NCI-H1694 (cell line): ENCODE measurements around the gene ISL2.
"Not testable (repeated sequence)": the region's sequence is repeated elsewhere in the genome, so short reads cannot be mapped to it uniquely, and the experiment has no call there.

ENCODE experiments used
- DNase-seq: peaks from one replicate; lab custom pipeline; 2025; lab: John Stamatoyannopoulos, UW

ISL2 gene

DNA sequence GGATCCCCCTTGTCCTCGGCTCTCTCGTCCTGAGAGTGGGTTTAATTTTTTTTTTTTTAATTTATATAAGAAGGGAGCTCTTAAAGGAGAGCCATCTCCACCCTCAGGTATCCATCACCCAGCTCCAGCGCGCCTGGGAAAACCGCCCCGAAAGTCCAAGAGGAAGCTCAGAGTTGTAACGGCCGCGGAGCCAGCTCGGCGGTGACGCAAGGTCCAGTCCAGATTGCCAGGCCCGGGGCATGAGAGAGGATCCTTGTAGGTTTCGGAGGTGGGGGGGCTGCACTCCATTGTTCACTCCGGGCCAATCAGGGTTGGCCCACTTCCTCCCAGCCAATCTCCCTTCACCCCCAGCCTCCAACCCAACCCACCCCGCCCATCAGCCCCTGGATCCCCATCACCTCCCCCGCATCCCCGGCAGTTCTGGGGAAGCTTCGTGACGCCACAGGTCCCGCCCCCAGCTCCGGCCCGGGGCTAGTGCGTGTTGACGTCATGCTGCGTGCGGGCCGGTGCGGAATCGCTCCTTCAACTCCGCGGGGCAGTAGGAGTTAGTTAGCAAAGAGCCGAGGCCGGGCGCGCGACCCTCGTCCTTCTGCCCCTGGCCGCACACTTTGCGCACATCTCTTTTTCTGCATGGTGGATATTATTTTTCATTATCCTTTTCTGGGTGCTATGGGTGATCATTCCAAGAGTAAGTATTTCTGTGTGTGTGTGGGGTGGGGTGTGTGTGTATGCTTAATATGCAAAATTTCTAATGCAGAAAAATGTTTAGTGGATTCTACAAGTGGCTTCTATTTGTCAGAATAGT is at the start of gene ISL2:
ISL2 (plus strand) TSS at position 520 of the 805 bp plus-strand sequence; CDS start at position 631, 111 bp downstream.
- no peak for DNase-seq

DNA sequence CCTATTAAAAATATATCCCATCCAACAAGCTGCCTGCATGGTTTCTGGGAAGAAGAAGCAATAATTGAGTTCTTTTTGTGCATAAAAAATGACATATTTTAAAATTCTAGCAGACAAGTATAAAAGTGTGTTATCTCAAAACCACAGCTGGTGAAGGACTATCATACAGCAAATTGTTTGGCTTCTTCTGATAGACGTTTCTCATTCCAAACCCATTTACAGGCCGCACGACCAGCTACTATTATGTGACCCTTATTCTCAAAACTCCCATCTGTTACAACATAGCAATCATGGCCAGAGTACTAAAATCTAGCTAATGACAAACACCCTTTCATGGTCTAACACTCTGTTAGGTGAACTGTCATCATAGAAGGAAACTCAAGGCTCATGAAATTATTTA is 47.0 kb upstream of the ISL2 start:
- no peak for DNase-seq

GRCh38 chr15:76293361-76293760 is 43.2 kb upstream of the ISL2 start:
- no peak for DNase-seq

GRCh38 chr15:76294463-76294862 is 42.1 kb upstream of the ISL2 start:
- DNase-seq: not testable (repeated sequence)

GRCh38 chr15:76296849-76297248 is 39.7 kb upstream of the ISL2 start:
- DNase-seq: no peak

GRCh38 chr15:76297951-76298350 is 38.6 kb upstream of the ISL2 start:
- DNase-seq: not testable (repeated sequence)

GRCh38 chr15:76298986-76299385 is 37.6 kb upstream of the ISL2 start:
- no peak for DNase-seq

- DNase-seq: no peak
Observed at GRCh38 chr15:76299786-76300185, 36.8 kb upstream of the ISL2 start.

- DNase-seq: no peak
Observed at GRCh38 chr15:76303909-76304308, 32.7 kb upstream of the ISL2 start.

DNA sequence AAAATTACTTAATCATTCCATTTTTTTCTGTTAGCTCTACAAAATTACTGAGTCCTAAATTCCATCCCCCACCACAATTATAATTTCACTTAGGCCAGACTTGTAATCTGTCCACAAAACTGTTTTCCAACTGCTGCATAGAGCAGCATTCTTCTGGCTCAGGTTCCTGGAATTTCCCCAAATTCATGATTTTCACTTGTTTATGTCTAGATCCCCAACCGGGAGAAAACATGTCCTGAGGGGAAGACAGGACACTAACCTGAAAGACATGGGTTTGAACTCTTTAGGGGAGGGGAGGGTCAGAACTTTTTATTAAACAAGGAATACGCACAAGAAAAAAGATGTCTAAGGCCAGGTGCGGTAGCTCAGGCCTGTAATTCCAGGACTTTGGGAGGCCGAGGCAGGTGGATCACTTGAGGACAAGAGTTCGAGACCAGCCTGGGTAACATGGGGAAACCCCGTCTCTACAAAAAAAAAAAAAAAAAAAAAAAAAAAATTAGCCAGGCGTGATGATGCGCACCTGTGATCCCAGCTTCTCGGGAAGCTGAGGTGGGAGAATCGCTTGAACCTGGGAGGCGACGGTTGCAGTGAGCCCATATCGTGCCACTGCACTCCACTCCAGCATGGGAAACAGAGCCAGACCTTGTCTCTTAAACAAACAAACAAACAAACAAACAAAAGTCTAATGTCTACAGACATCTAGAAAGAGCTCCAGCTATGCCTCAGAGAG is 26.8 kb upstream of the ISL2 start:
- no peak for DNase-seq

DNA sequence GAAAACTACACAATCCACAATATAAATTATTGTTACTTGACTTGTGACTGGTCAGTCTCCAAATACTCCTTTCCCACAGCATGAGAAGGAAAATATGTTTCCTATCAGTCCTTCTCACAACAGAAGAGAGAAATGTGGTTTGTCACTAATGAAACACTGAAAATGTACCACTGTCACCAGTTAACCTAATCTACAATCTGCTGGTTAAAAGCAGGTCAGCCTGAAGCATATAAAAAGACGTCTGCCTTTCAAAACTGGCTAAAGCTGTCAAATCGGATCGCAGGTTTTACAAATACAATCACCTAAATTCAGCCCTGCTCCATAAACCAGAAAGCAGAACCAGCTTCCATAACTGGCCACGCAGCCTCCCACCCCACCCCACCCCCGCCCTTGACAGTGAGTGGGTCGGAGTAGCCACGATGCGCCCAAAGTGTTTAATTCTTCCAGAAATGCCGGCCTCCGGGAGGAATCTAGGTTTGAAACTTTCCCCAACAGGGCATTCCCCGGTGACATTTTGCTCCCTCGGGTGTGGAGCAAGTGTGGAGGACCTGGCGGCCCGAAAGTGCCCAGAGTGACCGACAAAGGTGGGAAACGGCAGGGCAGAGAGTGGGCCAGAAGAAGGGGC is 26.0 kb upstream of the ISL2 start:
- DNase-seq: no peak

DNA sequence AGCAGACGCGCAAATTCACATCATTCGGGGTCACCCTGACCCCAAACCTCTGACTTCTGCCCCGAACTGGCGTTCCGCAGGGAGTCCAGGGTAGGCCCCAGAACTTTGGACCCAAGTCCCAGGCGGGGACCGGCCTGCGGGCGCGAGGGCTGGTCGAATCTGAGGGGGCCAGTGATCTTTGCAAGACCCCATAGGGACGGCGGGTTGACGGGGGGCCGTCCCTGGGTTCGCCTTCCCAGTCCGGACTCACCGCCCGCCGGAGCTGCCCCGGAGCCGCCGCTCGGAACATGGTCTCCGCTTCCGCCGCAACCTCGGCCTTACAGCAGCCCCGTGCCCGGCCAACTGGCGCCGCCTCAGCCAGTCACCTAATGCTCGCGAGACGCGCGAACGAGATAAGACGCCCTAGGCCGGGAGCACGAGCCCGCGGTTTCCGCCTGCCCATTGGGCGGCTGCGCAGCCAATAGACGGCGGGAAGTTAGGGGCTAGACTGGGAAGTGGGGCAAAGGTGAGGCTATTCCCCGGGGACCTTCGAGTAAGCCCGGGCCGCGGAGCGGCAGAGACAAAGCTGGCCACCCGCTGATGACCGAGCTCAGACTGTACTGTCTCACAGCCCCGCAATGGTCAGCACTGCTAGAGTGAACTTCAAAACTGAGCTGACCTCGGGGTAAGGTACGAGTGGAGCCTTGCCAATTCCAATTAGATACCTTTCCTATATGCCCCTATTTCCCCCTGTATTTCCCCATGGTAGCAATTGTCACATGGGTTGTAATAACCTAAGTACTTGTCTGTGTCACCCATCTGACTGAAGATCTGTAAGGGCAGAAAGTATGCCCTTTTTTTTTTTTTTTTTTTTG is 25.2 kb upstream of the ISL2 start, which contains the start of gene ETFA:
ETFA (minus strand) TSS at position 370 of the 854 bp plus-strand sequence; CDS start at position 289, 81 bp downstream.
- DNase-seq: peak; percentile 90

DNA sequence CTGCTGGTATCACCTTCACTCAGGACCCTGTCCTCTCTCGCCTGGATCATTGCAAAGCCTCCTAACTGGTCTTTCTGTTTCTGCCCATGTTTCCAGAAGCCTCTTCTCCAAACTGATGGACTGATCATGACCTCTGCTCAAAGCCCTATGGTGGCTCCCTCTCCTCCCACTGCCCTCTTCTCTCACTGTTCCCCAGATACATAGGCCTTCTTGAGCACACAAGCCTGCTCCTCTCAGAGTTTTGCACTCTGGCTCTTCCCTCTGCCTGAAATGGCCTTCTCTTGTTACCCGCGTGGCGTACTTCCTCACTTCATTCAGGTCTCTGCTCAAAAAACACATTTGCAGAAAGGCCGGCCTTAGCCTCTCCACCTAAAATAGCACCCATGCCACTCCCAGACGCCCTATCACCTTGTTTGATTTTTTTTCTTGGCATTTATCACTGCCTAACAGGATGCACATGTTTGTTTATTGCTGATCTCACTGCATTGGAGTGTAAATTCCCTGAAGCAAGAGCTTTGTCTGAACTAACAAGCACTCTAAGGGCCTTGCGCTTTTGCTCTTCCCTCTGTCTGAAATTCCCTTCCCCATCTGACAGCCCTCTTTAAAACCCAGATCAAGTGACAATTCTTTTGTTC is 23.9 kb upstream of the ISL2 start:
- DNase-seq: no peak

DNA sequence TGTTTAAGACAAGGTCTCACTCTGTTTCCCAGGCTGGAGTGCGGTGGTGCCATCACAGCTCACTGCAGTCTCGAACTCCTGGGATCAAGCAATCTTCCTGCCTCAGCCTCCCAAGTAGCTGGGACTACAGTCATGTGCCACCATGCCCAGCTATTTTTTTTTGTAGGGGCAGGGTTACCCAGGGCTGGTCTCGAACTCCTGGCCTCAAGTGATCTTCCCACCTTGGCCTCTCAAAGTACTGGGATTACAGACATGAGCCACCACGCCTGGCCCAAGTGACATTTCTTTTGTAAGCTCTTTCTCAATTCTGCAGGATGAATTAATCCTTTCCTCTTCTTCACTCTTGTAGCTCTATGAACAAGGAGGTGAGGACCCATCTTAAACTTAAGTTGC is 23.4 kb upstream of the ISL2 start:
- not testable (repeated sequence) for DNase-seq

- no peak for DNase-seq
Observed at GRCh38 chr15:76313731-76314130, 22.8 kb upstream of the ISL2 start.

GRCh38 chr15:76320012-76320411 is 16.6 kb upstream of the ISL2 start:
- no peak for DNase-seq

GRCh38 chr15:76321171-76321570 is 15.4 kb upstream of the ISL2 start:
- DNase-seq: no peak

GRCh38 chr15:76321602-76322001 is 15.0 kb upstream of the ISL2 start:
- DNase-seq: no peak

- no peak for DNase-seq
Observed at GRCh38 chr15:76324066-76324465, 12.5 kb upstream of the ISL2 start.

GRCh38 chr15:76325704-76326103 is 10.9 kb upstream of the ISL2 start:
- no peak for DNase-seq
